GM21576 (cell line): ENCODE measurements around the gene GZF1.
A peak's percentile ranks its signal among the peaks of the same experiment; 100 is the strongest.
"Not testable (repeated sequence)": the region's sequence is repeated elsewhere in the genome, so short reads cannot be mapped to it uniquely, and the experiment has no call there.

Experiments used
- ATAC-seq: cut with Tn5 transposase; IDR thresholded peaks from one replicate; pipeline ENCODE4 v1.9.1; 2021; ENCODE audit warnings: mild to moderate bottlenecking, moderate library complexity; ENCODE audit not compliant: unreplicated experiment

Gene GZF1

DNA sequence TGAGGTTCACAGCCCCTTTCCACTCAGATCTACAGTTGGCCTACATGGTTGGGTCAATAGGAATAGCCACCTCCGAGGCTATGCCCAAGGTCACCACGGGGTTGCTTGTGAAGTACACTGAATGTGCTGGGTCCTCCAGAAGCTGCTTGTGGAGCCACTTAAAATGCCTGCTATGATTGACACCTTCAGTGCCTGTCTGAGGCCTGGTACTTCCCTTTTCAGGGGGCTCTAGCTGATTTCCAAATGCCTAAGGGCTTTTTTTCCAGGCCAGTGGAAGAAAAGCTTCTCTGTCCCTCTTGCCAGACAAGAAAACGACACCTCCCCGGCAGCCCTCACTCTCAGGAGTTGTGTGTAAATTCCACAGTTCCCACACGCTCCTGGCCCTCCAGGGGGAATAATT lies 17.6 kb upstream of the GZF1 start:
- ATAC-seq = no peak

DNA sequence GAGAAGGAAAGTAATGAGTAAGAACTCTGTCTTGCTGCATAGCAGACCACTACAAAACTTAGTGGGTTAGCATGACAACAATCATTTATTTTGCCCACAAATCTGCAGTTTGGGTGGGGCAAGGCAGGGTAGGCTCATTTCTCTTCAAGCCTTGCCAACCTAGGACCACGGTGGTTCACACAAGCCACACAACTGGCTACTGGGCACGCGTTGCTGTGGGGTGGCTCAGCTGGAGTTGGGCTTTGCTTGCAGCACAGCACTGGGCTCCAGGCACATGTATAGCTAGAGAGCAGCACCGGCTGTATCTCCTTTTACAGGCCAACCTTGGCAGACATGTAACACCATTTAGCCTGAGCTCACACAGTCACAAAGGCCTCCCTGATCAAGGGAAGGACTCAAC lies 16.0 kb upstream of the GZF1 start:
- no peak for ATAC-seq

DNA sequence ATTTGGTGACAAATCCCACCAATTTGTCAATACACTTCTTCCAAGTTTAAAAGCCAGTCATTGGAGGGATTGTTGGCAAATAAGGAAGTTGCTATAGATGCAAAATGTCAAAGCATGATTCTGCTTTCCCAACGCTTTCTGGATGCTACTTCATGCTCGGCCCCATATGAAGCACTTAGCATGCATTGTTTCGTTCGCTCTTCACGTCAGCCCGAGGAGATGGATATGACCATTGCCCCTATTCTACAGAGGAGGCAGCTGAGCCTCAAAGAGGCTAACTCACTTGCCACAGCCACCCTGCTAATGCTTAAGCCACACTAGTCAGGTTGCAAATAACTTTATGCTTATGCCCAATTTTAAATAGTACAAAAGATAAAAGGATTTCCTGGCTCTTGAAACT lies 14.2 kb upstream of the GZF1 start:
- ATAC-seq = no peak

DNA sequence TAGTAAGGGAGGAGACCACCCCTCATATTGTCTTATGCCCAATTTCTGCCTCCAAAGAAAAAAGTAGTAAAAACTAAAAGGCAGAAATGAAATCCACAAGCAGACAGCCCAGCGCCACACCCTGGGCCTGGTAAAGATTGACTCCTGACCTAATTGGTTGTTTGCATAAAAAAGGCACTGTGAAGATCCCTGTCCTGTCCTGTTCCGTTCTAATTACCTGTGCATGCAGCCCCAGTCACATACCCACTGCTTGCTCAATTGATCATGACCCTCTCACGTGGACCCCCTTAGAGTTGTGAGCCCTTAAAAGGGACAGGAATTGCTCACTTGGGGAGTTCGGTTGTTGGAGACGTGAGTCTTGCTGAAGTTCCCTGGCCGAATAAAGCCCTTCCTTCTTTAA lies 13.5 kb upstream of the GZF1 start:
- ATAC-seq = not testable (repeated sequence)

DNA sequence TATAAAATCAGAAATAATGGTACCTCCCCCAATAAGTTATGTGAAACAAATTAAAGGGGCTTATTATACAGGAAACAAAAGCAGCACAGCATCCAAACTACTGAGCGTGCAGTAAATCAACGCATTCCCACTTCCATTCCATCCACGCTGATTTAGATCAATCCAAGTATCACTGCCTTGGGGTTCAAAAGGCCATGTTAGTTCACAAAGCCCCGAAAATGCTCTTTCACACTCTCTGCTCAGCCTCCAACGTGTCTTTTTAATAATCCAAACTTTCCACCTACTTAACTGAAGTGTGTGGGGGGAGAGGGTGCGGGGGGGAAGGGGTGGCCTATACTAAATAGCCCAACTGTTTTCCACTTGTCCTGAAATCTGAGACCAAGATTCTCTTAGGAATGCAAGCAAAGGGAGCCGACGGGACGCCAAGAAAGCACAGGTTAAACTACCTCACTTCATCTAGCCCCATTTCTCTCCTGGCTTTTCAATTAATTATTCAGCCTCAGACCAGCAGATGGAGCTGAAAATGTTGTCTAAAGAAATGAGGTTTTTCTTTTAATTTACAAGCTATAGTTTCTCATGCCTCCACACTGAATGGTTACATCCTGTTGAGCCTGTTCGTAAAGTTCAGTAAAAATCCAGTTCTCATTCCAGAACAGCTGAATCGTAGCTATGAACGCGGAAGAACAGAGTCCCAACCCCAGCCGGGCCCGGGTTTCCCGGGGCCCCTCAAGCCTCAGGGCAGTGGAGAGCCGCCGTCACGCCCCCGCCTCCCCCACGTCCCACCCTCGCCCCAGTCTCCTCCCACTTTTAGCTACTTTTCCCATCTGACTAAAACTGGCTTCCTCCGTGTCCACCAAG lies 12.4 kb upstream of the GZF1 start:
- ATAC-seq = peak; percentile 32

DNA sequence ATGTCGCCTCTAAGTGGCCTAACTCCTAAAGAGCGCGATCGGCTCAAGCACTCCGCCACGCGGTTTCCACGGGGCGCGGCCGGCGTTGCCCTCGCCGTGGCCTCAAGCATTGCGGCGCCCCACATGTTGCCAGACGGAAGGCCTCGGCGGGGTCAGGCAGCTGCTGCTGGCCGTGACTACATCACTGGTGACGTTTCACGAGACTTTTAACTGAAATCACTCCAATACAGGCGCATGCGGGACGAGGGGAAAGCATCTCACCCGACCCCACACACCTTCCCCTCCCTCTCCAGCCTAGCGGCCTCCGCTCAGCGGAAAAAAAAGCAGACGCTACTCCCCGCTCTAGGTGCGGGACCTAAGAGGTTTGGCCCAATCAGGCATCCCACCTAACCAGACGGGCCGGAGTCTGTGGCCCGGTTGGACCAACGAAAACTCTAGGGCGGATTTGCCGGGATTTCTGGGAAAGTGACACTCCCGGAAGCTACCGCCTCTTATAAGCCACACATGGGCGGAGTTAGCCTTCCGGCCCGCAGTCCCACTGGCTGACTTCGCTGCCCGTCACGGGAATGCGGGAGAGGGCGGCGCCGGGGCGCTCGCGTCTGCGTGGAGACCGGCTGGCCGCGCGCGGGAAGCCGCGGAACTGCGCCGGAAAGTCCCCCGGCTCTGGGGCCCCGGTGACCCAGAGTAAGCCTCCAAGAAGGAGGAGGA lies 11.6 kb upstream of the GZF1 start, which contains the start of gene NXT1:
TSS of gene NXT1 (plus strand) at position 596 of the 708 bp plus-strand sequence. CDS start 3,251 bp downstream, outside the sequence.
- ATAC-seq = peak; percentile 83

DNA sequence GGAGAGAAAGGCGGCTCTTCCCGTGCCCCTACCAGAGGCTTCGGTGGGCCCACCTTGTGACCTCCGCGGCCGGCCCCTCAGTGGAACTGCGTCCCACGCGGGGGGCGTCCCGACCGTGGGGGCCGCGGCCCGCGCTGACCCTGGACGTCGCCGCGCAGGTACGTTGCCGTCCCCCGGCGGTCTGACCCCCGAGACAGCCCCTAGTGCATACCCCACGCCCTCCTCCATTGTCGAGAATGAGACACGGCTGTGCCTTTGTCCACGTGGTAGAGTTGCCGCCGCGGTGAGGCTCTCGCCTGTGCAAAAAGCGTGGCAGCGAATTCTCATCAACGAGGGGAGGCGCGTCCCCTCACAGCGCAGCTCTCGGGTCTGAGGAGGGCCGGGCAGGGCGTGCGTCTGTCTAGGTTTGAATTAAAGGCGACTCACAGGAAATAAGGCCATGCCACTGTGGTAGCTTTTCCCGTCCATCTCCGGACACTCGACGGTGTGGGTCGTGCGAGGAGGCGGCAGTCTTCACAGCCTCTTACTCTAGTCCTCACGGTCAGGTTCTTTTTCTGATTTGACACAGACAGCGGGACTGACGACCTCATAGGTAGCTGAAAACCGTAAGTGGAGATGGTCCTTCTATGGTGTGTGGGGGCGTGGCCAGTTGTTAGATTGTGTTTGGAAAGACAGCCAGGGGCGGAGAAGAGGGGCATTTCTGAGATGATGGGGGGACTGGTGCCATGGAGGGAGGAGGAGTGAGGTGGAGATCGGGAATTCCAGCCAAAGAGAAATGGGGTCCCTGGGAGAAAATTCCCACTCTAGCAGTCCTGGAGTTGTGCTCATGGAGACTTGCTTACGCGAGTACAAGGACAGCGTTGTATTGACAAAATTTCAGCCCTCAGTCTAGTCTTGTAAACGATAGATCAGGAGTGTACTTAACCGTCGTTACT lies 10.8 kb upstream of the GZF1 start:
- peak; percentile 34 for ATAC-seq

DNA sequence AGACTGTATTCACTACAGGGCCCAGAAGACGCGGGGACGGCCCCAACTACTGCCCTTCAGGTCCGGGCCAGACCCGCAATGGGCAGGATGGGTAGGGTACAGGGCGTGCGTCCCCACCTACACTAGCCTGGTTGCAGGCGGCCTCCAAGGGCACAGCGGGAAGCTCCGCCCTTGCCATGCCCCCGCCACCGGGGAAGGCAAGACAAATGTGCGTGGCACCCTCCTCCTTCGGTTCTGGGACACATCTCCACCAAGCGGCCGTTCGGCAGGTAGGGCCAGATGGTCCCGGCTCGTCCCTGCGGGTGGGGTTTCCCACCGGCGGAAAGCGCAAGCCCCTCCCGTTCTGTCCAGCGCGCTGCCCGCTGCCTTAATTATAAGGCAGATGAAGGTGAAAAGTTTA lies 5.8 kb upstream of the GZF1 start:
- no peak for ATAC-seq

DNA sequence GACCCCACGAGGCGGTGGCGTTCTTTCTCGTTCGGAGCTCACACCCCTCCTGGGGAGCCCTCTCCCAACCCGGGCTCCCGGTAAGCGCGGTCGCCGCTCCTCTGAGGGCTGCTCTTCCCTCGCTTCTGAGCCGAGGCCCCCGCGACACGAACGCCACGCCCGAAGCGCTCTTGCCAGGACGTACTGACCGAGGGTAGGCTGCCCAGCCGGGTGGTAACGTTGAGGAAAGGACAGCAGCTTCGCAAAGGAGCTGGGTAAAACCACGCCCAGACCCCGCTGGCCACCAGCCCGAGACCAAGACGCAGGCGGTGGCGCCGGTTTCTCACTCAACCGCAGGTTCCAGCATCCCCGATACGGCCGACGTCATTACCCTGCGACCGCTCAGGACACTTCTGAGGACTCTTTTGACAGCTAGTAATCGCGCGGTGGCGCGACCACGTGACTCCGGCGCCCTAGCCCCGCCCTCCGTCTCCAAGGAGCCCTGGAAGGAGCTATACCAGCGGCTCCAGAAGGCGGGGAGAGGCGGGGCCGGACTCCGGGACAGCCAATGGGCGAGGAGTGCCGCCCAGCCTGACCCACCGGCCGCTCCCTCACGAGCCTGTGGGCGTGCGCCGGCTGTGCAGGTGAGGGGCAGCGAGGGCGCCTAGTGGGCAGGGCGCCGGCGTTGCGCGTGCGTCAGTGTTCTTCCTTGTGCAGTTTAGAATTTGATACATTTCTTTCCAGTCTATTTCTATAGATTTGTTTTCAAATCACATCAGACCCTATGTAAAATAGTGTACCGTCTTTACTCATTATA lies 4.0 kb upstream of the GZF1 start:
- ATAC-seq = peak; percentile 72

DNA sequence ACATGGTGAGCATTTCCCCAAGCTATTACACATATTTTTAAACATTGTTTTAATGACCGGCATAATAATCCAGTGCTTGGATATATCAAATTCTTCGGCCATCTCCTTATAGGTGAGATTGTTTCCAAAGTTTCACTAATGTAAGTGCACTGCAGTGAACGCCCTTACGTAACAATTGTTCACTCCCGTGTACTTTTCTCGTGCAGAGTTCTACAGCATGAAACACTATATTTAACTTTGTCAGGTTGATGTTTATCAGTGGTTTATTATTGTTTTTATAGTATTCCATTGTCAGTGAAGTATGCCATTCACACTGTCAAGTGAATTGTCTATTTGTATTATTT lies 3.4 kb upstream of the GZF1 start:
- ATAC-seq = no peak

DNA sequence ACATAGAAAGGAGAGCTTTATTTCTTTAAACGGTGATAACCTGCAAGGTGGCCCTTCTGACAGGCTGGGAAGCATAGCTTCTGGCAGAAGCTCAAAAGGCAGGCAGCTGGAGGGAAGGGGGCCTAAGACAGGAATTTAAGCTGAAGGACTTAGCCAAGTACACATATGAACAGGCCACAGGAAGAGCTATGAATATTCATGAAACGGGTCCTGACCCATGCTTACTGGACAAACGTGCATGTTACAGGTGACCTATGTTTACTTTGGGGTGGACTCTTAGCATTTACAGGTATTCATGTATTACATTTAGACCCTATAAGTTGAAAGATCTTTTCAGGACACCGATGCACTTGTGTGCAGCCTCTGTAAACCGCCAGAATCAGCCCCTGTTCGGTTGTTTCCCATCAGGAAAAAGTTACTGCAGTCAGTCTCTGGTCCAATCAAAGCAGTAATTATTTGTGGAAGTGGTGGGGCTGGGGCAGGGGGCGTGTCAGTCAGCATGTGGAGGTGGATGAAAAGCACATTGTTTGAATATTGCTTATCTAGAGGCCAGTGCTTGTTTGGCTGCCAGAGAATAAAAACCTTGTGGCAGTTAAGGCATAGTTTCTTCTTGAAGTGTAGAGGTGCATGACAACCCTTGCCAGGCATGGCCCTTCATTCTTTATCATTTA lies 2.9 kb upstream of the GZF1 start:
- ATAC-seq = no peak

DNA sequence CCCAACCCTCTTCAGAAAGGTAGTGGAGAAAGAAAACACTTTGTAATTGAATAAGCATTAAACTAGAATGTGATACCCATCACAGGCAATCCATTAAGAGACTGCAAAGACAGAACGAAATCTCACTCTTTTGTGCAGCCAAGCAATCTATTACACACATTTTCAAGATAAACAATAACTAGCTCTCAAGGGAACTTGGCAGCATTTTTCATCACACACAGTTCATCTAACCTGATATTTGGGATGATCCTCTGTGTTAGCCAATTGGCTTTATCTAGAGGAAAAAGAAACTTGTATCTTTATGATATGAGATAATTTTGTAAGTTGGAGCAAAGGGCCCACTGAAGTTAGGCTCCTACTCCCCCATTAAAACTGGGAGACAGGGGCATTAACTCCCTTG lies 1.5 kb upstream of the GZF1 start:
- ATAC-seq = no peak

DNA sequence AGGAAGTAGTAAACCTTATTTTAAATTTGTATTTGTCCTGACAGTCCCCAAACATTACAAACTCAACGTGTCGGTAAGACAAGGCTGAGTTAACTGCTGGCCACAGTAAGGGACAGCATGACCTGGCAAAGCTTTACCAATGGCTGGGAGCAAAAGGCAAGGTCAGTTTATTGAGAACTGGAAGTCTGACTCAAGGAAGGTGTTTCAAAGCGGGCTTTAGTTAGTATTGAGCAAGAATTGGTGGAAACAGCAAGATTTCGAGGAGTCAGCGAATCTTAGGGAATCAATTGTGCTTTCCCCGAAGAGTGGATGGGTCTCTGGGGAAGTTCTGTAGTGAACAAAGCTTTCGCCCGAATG lies 885 bp upstream of the GZF1 start:
- no peak for ATAC-seq

DNA sequence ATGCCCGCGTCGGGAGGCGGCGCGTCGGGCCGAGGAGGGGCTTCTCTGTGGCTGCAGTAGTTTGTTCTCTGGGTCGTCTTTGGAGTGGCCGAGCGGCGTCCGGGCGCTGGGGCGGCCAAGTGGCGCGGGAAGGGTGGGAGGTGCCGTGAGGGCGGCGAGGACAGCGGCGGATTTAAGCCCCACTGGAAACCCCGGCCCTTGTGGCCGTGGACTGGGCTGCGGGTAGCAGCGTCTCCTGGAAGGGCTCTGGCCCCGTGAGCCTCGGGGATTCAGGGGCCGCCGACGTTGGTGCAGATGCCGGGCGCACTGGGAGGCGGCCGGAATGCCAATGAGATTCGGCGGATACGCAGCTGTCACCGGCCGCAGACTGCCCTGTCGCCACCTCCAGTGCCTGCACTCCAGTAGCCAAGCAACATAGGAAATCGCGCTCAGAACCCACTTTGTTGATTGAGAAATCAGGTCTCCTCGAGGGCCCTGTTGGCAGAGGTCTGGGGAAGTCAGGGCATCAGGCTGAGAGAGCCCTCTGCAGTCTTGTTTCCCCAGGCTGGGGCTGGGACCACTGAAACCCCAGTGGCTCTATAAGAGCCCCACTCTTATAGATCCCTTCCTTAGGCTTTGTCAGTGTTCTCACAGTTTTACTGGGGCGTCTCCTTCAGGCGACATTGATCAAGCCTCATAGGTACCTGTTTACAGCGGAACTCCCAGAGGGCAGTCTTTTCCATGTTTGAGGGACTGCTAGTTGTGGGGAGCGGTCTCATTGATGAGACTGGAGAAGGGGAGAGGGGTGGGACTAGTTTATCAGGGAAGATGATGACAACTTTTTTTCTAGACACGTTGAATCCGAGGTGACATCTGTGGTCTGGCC lies 642 bp downstream of the GZF1 start:
- ATAC-seq = peak; percentile 5

DNA sequence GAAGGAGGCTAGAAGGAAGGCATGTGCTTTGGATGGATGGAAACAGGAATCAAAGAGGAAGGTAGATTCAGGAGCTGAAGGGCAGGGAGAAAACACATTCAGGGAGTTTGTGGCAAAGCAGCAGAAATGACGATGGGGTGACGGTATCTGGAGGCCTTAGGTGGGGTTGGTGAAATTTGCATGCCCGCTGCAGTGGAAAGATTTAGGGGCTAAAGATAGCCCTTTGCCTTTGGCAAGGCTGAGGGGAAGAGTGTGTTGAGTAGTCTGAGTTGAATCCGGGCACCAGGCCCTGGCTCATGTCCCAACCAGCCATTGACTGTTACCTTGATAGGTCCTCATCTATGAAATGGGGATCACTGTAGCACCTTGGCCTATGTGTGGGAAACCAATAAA lies 1.3 kb downstream of the GZF1 start:
- no peak for ATAC-seq

DNA sequence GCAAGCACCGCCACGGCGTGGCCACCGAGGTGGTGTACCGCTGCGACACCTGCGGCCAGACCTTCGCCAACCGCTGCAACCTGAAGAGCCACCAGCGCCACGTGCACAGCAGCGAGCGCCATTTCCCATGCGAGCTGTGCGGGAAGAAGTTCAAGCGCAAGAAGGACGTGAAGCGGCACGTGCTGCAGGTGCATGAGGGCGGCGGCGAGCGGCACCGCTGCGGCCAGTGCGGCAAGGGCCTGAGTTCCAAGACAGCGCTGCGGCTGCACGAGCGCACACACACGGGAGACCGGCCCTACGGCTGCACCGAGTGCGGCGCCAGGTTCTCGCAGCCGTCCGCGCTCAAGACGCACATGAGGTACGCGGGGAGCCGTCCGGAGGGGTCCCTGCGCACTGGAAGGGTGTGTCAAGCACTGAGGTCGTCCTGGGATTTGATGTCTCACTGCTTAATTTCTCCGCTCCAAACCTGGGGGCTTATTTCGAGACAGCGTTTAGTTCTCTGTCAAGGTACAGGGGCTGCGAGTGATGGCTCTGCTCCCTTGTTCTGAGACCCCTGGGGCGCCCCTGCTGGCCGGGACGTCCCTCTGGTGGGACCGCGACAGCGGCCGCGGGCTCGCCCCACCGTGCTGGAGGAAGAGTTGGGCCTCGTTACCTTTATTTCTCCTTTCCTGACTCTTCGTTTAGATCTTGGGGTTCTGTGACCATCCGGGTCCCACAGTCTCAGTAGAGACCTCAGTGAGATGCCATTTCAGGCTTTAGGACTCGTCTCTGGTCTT lies 3.6 kb downstream of the GZF1 start:
- ATAC-seq = no peak

DNA sequence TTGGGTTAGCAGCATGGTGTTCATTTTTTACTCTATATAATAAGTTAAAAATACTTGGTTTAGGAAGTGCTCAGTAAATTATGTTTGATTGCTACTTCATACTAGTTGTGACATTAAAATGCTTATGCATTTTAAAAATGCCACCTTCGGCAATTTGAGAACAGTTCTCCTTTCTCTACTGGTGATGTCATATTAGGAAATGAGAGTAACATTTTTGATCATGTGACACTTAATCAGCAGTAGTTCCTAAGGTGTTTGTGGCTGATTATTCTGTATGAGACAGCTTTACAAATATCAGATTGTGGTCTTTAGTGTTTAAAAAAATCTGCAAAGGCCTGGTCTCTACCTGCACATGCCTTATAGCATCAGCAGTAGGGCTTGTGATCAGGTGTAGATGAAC lies 4.4 kb downstream of the GZF1 start:
- ATAC-seq = no peak

DNA sequence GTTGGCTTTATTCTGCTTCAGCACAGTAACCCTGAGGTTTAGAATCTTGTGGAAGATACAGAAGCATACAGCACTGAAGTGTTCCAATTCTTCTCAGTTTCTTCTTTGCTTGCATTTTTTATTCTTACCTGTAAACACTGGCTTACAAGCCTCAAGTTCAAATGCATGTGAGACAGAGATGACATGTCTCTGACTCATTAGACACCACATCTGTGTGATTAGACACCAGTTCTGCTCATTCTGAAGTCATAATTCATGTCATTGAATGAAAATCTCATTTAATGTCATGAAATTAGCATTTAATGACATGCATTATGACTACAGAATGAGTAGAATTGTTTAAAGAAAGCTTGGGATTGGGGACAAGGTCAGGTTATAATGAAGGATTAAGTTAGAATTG lies 5.8 kb downstream of the GZF1 start:
- ATAC-seq = no peak
